OCI-LY3 (cell line): ENCODE data around the gene NLRP11.

ENCODE experiments used
- H2AFZ ChIP-seq: fragments of 200-600, 300-600 bp; shearing (Covaris generic); 2 replicates; pipeline ENCODE4 v1.6.0; 2014; ENCODE audit warnings: antibody characterized with exemption, low read depth, low read length
- H3K27ac ChIP-seq: fragments of 200-600, 300-600 bp; sonication (generic); 2 replicates; pipeline ENCODE4 v1.5.1; 2014; ENCODE audit warnings: mild to moderate bottlenecking, low read length, moderate library complexity, mixed read lengths
- H3K27me3 ChIP-seq: fragments of 200-600, 300-600 bp; sonication (generic); 2 replicates; pipeline ENCODE4 v1.6.1; 2014; ENCODE audit warnings: low read depth, low read length, mixed read lengths
- H3K36me3 ChIP-seq: fragments of 200-600, 300-600 bp; sonication (generic); replicated peaks from 2 replicates; pipeline ENCODE3; 2014; ENCODE audit warnings: low read depth, low read length, mixed read lengths
- H3K4me1 ChIP-seq: fragments of 300-600, 200-600 bp; sonication (generic); 2 replicates; pipeline ENCODE4 v1.6.1; 2014; ENCODE audit warnings: low read length, mixed read lengths
- H3K4me2 ChIP-seq: fragments of 200-600, 300-600 bp; sonication (generic); 2 replicates; pipeline ENCODE4 v1.6.1; 2014; ENCODE audit warnings: low read length, mixed read lengths
- H3K4me3 ChIP-seq: fragments of 300-600, 200-600 bp; sonication (generic); 2 replicates; pipeline ENCODE4 v1.5.1; 2014; ENCODE audit warnings: antibody characterized with exemption, mild to moderate bottlenecking, low read length, moderate library complexity
- H3K79me2 ChIP-seq: fragments of 300-600, 200-600 bp; shearing (Covaris generic); 2 replicates; pipeline ENCODE4 v1.6.1; 2014; ENCODE audit warnings: mild to moderate bottlenecking, low read length, mixed read lengths
- H3K9ac ChIP-seq: fragments of 300-600, 200-600 bp; shearing (Covaris generic); 2 replicates; pipeline ENCODE4 v1.6.0; 2014; ENCODE audit warnings: mild to moderate bottlenecking, low read length, moderate library complexity
- H3K9me3 ChIP-seq: fragments of 200-600, 300-600 bp; shearing (Covaris generic); 2 replicates; pipeline ENCODE4 v1.6.1; 2014; ENCODE audit warnings: low read length, mixed read lengths; ENCODE audit not compliant: insufficient read depth
- H4K20me1 ChIP-seq: fragments of 200-600, 300-600 bp; sonication (generic); 2 replicates; pipeline ENCODE4 v1.6.1; 2016; ENCODE audit warnings: low read length, mixed read lengths; ENCODE audit not compliant: insufficient read depth
- EZH2phosphoT487 ChIP-seq: fragments of 200-600 bp; shearing (Covaris generic); IDR thresholded peaks from 2 replicates; pipeline ENCODE4 v1.6.1; 2018; ENCODE audit warnings: antibody characterized with exemption, mixed run types, low read depth
- TF ChIP-seq, protein P1 (sequence below): fragments of 200-600, 300-600 bp; sonication (generic); IDR thresholded peaks from 2 replicates; pipeline ENCODE4 v1.5.1; 2014; ENCODE audit warnings: antibody characterized with exemption, low read length, low read depth

The NLRP11 gene

DNA sequence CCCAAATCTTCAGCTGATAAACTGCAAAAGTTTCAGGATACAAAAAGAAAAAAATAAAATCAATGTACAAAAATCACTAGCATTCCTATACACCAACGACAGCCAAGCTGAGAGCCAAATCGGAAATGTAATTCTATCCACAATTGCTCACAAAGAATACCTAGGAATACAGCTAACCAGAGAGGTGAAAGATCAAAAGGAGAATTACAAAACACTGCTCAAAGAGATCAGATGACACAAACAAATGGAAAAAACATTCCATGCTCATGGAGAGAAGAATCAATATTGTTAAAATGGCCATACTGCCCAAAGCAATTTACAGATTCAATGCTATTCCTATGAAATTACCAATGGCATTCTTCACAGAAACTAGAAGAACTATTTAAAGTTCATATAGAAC lies 29.5 kb downstream of the NLRP11 start:
- no peaks in the 10 kb centered on the region for H3K9me3 ChIP-seq

DNA sequence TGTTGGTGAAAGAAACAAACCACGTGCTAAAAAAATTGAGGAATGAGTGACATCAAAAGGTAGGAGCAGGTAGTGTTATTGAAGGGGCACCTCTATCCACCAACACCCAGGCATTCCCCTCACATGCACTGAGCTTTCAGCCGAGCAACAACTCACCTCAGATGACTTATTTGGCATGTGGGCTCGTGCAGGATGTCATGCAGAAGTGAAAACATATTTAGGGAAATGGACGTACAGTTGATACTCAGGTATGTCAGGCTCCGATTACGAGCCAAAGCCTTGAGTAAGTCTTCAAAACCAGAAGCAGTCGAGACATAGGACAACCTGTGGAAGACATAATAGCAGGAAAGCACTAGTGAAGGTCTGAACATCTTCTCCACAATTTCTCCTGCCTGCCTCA lies 30.4 kb downstream of the NLRP11 start:
- Histone ChIP-seq H3K4me3 (peak overlapping the region; percentile 29; the same call in 1 of the 2 replicates), H3K9me3 (no peaks in the 10 kb centered on the region), H3K27me3 (no peaks in the 10 kb centered on the region), H3K4me2 (peak overlapping the region; percentile 46), H3K27ac (no peak overlapping the region), H3K4me1 (peaks cover 16% of the 10 kb centered on the region), H3K79me2 (no peaks in the 10 kb centered on the region), H3K9ac (no peak overlapping the region), H4K20me1 (no peaks in the 10 kb centered on the region), H3K36me3 (no peaks in the 10 kb centered on the region), H2AFZ (peak overlapping the region; percentile 19; the same call in 1 of the 2 replicates)
- TF ChIP-seq EZH2phosphoT487 = no peak
- TF ChIP-seq, protein P1, sequence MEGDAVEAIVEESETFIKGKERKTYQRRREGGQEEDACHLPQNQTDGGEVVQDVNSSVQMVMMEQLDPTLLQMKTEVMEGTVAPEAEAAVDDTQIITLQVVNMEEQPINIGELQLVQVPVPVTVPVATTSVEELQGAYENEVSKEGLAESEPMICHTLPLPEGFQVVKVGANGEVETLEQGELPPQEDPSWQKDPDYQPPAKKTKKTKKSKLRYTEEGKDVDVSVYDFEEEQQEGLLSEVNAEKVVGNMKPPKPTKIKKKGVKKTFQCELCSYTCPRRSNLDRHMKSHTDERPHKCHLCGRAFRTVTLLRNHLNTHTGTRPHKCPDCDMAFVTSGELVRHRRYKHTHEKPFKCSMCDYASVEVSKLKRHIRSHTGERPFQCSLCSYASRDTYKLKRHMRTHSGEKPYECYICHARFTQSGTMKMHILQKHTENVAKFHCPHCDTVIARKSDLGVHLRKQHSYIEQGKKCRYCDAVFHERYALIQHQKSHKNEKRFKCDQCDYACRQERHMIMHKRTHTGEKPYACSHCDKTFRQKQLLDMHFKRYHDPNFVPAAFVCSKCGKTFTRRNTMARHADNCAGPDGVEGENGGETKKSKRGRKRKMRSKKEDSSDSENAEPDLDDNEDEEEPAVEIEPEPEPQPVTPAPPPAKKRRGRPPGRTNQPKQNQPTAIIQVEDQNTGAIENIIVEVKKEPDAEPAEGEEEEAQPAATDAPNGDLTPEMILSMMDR = no peak

More for the DNA sequence above, 29.5 kb downstream of the NLRP11 start:
- no peaks in the 10 kb centered on the region for H3K36me3 ChIP-seq
- H3K9ac ChIP-seq = no peak overlapping the region
- TF ChIP-seq, protein P1 = no peak
- TF ChIP-seq EZH2phosphoT487 = no peak
- H3K4me2 ChIP-seq = no peak overlapping the region
- H3K4me1 ChIP-seq = peaks cover 16% of the 10 kb centered on the region
- no peak overlapping the region for H2AFZ ChIP-seq
- H3K79me2 ChIP-seq = no peaks in the 10 kb centered on the region
- H3K4me3 ChIP-seq = no peak overlapping the region
- no peak overlapping the region for H3K27ac ChIP-seq
- H3K27me3 ChIP-seq = no peaks in the 10 kb centered on the region
- H4K20me1 ChIP-seq = no peaks in the 10 kb centered on the region

DNA sequence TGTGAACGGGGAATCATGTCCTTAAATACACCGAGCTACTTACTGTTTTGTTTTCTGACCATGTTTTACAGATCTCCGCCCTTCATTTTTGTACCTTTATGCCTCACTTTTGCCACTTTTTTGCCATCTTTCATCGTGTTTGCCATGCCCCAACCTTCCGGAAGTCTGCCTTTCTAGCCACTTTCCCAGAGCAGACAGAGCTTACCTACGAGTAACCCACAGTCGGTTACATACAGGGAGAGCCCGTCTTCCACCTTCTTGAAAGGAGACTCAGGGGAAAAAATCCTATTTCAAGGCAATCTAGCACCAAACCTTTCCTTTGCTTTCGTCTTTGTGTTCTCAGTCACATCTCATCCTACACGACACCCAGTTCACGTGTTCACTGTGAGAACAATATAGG lies 36.8 kb downstream of the NLRP11 start:
- Histone ChIP-seq H2AFZ (no peak overlapping the region), H3K27me3 (no peaks in the 10 kb centered on the region), H3K4me1 (no peaks in the 10 kb centered on the region), H3K4me3 (no peak overlapping the region), H3K79me2 (no peaks in the 10 kb centered on the region), H3K36me3 (no peaks in the 10 kb centered on the region), H3K9me3 (no peaks in the 10 kb centered on the region), H3K27ac (no peak overlapping the region), H3K4me2 (no peak overlapping the region), H4K20me1 (no peaks in the 10 kb centered on the region), H3K9ac (no peak overlapping the region)
- TF ChIP-seq, protein P1 = no peak
- TF ChIP-seq EZH2phosphoT487 = no peak

DNA sequence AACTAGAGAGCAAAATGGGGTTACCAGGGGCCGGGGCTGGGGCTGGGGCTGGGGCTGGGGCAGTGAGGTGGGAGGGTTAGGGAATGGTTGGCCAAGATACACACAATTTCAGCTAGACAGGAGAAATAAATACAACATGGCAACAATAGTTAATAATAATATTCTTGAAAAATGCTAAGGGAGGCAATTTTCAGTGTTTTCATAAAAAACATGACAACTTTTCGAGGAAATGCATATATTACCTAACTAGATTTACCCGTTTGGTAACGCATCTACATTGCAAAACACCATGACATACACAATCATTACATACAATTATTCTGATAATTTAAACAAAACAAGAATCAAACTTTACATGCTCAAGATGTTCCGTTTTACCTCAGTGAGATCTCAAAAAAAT lies 50.7 kb downstream of the NLRP11 start:
- Histone ChIP-seq H3K4me1 (no peaks in the 10 kb centered on the region), H4K20me1 (no peaks in the 10 kb centered on the region), H3K4me3 (no peak overlapping the region), H3K79me2 (no peaks in the 10 kb centered on the region), H3K9ac (no peak overlapping the region), H3K27me3 (no peaks in the 10 kb centered on the region), H3K9me3 (no peaks in the 10 kb centered on the region), H2AFZ (no peak overlapping the region), H3K27ac (no peak overlapping the region), H3K4me2 (no peak overlapping the region), H3K36me3 (no peaks in the 10 kb centered on the region)
- no peak for TF ChIP-seq EZH2phosphoT487
- TF ChIP-seq, protein P1 = no peak
